Measurements from ENCODE around the gene PRKCQ.
A peak's percentile ranks its signal among the peaks of the same experiment; 100 is the strongest.
"Not testable (repeated sequence)": the region's sequence is repeated elsewhere in the genome, so short reads cannot be mapped to it uniquely, and the experiment has no call there.

Gene PRKCQ

DNA sequence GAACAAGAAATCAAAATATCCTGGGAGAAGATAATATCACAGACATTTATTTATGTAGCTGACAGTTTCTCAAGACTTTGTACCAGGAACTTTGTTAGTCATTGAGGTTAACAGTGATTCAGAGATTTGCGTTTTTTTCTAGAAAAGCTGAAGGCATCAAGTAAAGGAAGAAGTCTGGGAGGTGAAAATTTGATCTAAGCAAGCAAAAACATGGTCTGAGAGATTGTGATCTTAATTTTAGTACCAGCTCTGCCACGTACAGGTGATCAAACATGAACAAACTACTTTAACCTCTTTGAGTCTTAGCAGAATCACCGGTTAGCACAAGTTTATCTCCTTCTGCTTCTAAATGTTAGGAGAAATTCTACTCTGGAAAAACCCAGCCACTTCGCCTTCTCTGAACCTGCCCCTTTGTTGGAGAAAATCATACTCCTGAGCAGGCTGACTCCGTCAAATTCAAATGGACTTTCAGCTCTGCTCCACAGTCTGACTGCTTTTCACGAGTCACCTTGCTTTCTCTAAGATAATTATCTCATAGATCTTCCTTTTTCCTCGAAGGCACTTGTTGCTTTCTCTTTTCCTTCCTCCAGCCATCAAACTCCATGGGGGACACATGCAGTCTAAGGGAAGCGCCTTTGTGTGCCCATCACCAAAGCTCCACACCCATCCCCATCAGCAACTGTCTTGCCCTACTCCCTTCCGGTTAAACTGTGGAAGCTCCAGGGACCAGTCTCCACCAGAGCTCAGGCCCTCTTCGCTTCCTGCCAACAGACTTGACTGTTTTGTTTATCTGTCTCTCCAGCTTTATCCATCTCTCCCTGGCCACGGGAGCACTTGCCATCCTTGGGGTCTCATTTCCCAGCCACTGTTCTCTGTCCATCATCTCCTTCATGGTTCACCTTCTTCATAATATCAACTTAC, 86.3 kb downstream of the PRKCQ start:
- no peak for DNase-seq

DNA sequence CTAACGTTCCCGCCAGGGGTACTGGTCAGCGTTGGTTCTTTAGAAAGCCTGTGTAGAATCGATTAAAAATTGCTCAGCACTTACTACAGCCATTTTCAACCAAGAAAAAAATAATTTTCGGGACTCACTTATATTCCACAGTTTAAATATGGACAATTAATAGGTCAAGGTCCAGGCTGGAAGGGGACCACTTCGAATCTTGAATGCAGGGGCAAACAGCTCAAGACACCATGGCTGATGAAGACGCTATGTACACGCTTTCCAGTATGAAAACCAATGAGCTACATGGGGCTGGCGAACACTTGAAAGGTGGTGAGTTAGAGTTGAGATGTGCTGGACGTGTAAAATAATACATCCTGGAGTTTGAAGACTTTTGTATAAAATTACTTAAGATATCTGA, 87.2 kb downstream of the PRKCQ start:
- DNase-seq: no peak

DNA sequence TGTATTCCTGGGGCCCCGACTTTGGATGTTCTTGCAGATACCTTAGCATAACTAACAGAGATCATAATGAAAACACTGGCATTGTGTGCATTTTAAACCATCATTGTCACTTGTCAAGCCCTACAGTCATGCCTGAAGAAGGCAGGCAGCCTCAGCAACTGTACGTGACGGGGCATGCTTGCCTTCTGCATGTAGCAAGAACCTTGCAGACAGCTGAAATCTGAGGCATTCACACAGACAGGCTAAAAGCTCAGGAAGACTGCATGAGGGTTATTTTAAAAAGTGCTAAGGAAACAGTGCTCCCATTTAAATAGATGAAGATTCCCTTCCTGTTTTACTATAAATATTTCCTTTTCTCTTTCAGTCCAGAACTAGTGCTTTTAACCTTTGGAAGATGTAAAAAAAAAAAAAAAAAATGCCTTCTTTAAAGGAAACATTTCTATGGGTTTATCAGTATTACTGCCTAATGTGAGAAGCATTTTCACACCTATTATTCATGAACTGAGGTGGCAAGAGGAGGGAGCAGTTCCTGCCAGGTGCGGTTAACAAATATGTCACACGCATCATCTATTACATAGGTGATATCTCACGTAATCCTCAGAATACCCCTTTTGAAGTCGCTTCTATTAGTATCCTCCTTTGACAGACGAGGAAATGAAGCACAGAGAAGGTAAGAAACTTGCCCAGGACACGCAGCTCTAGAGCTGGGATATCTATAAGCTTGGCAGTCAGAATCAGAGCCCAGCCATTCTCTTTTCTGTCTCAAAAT, 88.1 kb downstream of the PRKCQ start:
- peak in 1 of 56 donors; percentile 4 for DNase-seq

DNA sequence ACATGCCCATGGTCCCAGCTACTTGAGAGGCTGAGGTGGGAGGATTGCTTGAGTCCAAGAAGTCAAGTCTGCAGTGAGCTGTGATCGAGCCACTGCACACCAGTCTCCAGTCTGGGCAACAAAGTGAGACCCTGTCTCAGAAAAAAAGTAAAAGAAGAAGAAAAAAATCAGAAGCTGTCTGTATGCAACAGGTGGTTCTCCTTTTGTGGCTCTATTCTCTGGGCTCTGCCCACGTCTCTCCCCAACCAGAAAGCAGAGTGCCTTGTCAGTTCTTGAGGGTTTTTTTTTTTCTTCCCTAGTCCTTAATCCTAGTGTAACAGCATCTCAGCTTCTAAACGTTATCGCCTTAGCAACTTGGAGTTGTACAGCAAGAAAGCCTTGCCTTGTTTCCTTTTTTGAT, 89.5 kb downstream of the PRKCQ start:
- no peak for DNase-seq

DNA sequence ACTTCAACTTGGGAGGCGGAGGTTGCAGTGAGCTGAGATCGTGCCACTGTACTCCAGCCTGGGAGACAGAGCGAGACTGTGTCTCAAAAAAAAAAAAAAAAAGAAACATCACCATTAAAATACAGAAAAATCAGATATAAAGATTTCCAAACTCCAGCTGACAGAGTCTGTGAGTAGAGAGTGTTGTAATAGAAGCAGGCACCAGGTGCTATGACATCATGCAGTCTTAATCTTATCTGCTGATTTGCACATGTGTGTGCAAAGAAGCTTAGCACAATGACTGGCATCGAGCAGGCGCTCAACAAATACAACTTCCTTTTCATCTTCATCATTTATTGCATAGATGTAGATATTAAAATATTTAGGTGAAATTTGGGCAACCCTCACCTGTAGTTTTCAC, 92.2 kb downstream of the PRKCQ start:
- no peak for DNase-seq

DNA sequence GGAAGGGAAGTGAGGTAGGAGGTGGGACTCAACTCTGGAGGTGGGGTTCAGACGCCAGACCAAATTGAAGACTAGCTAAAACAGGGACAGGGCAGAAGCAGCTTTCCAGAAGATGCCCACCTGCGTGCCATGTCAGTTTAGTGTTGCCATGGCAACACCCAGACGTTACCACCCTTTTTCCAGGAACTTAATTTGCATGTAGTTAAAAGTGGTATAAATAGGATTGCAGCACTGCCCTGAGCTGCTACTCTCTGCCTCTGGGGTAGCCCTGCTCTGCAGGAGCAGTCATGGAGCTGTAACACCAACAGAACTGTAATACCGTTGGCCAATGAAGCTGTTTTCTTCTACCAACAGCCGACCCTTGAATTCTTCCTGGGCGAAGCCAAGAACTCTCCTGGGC, 93.8 kb downstream of the PRKCQ start:
- DNase-seq: no peak

DNA sequence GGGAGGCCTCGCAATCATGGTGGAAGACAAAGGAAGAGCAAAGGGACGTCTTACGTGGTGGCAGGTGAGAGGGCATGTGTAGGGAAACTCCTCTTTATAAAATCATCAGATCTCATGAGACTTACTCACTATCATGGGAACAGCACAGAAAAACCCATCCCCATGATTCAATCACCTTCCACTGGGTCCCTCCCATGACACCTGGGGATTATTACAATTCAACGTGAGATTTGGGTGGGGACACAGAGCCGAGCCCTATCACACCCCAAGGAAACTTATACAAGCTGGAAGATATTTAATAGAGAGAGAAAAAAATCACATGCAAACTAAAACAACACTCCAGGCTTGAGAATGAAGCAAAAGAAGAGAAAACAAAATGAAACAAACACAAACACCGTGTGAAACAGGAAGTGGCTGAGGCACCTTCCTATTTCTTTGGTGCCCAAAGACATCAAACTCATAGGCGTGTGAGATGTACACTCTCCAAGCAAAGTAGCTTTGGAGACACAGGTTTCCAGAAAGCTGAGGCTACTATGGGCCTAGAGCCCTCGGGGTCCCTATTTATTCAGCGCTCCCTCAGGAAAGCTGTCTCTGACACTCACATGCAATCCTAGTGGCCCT, 97.2 kb downstream of the PRKCQ start:
- no peak for DNase-seq

DNA sequence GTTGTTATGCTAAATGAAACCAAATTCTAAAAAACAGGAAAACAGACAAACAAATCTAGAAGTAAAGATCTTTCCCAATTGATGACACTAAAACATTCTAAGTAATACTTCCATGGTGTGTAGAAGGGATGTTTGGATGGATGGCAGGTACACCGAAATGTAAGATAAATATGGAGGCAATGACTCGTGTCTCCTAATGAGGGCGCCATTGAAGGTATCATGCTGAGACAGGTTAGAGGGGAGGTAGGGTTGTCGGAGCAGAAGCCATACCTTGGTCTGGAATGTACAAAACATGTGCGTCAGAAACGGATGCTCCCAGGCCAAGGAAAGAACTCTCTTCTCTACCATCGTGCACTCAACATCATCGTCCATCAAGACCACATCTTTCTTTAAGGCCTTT, 101.4 kb downstream of the PRKCQ start:
- no peak for DNase-seq

DNA sequence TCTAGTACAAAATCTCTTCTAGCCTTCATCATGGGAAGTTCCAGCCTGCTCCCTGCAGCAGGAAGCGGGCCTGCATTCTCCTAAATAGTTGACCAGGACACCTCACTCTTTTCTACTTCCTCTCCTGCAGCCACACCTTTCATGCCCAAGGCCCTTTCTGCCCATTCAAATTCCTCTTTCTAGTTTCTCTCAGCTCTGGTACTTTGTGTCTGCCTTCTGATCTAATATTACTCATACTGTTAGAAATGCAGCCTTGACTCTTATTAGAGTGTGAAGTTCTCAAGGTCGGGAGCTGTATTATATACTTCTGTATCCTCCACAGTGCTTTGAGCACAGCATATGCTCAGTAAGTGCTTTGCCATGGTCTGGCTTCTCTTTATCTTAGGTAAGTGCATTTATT, 103.1 kb downstream of the PRKCQ start:
- DNase-seq: no peak

DNA sequence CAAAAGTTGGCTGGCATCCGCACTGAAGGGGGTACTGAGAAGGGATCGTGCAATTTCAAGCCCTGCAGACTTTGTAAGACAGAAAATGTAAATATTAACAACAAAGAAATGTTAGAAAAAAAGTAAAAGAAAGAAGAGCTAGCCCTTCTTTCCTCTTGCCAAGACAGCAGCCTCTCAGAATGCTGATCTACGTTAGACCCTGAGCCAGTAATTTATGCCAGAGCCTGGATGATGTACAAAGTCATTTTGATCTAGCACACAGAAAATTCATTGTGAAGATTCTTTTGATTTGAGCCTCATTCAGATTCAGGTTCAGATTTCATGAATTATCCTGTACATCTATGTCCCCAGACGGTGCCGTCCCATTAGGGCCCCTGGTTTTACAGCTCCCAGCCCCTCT, 105.2 kb downstream of the PRKCQ start:
- DNase-seq: no peak

DNA sequence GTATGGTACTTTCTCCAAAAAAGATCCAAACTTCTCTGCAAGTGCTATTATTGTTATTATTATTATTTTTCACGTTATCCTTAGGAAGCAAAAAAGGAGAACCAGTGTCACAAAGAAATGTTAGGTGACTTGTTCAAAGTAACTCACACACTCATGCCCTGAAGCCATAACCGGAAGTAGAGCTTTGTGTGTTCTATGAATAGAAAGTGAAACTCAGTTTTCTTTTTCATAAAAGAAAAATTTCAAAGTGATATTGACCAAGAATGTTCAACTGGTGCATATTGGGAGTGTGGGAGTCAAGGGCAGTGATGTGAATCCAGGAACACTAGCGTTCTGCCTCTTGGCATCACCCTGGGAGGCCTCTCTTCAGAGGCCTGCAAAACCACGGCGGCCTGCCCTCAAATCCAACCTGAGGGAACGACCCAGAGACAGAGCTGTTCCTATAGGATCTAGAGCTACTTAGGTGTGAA, 106.1 kb downstream of the PRKCQ start:
- DNase-seq: no peak

DNA sequence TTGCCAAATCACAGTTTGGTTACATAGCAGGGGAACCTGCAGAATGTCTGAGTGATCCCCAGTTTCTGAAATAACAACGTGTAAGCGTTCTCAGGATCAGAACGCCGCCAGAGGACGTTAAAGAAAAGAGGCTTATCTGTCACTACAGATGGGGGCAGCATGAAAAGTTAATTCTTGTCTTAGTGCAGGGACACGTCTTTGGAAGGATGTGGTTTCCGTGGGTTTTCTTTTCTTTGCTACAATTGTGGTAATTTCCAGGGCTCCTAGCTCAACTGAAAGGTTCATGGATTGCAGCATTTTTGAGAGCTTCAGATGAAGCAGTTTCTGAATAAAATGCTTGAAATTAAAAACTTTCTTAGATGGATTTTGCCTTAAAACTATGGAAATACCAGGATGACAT, 106.6 kb downstream of the PRKCQ start:
- no peak for DNase-seq

DNA sequence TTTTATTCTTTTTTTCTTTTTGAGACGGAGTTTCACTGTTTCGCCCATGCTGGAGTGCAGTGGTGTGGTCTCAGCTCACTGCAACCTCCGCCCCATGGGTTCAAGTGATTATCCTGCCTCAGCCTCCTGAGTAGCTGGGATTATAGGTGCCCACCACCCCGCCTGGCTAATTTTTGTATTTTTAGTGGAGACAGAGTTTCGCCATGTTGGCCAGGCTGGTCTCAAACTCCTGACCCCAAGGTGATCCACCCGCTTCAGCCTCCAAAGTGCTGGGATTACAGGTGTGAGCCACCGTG, 107.4 kb downstream of the PRKCQ start:
- not testable (repeated sequence) for DNase-seq

DNA sequence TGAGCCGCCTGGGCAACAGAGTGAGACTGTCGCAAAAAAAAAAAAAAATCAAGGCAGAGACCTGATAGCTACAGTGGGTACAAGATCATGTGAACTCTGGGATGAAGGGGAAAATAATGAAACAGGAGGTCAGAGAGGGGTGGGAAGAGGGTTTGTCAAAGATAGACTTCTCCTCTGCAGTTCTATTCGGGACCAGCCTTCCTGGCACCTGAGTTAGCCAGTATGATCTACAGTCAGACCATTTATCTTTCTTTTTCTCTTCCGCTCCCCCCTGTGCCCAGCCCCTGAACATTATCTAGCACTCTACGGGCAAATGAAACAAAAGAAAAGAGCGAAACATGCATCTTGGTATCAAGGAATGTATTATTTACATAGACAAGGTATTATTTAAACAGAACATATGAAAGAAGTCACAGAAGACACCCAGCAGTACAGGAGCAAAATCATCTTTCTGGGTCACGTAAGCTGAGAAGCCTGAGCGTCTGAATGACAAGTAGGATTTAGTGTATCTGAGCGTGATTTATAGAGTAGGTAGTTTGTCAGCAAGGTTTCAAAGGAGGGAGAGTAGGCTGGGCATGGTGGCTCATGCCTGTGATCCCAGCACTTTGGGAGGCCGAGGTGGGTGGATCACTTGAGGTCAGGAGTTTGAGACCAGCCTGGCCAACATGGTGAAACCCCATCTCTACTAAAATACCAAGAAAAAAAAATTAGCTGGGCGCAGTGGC, 109.0 kb downstream of the PRKCQ start:
- no peak for DNase-seq

DNA sequence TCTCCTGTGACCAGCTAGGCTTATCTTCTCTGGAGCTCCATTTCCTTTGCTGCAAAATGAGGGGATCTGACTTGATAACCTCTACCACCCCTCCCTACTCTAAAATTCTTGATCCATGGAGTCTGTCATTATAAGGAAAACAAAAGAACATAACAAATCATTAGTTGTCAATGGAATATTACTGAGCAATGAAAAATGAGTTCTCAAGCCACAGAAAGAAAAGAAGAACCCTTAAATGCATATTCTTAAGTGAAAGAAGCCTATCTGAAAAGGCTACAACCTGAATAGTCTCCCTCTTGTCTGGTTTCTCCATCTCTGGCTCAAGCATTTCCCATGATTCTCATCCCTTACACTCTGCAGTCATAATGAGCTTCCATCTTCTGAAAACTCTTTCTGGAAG, 110.4 kb downstream of the PRKCQ start:
- DNase-seq: no peak

DNA sequence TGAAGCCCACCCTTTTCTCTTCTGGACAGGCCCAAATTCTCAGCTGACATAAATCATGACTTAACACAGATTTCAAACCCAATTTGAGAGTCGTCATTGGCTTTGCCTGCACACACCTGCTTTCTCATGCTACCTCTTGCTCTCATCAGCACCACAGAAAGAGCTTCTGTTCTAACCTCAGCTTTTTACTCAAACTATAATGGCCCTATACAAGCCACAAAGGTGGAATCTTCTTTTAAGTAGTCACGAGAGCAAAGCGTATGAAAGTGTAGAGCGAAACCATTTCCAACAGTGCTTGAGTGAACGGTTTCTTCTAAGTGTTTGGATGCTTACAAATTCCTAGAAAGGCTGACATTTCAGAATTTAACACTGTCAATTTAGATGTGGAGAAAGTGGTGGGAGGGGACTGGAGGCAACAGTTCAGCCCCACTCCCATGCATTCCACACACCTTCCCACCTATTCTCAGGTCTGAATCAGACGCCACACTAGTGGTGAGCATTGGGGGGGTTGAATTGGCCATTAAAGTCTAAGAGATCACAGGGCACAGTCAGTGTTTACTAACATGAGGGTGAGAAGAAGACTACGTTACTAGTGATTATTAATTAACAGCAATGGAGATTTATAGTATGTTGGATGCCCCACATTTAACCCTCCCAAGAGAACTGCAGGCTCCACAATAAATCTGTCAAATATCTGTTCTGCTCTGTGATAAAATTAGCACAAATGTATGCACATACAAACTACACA, 114.0 kb downstream of the PRKCQ start:
- no peak for DNase-seq

DNA sequence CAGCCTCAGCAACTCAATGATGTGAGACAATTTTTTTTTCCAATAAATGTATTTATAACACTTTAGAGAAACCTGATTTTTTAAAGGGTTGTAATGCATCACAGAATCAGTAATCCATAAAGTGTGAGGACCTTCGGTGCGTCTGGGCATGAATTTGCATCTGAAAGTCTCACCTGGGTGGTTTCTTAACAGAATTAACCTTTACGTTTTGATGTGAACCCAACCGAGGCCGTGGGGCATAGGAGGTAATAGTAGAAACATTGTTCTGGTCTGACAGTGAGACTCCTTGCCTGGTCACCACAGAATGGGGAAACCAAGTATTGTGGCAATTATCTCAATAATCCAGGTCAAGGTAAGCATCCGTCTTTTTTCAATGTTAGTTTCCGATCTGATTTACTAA, 114.6 kb downstream of the PRKCQ start:
- DNase-seq: no peak

DNA sequence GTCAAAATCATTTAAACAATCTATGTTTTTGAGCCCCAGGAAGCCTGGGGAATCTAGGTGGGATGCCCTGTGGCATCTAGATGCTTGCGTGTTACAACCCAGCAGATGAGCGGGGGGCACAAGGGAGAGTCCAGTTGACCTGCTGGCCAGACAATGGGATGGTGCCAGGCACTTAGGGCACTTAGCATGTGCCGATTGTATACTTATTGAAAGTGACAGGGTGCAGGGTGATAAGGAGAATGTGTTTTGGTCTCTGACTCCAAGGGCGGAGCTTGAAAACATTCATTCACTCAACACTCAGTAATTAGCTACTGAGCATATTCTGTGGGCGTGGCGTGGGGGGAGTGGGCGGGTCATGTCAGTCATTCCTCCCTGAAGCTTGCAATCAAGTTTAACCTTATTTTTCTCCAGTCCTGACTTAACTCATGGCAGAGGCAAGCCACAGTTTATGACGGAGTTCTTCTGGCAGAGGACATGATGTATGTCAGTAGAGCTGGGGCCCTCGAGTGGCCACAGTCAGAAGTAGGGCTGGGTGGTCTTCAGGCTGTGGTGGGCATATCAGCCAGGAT, 115.1 kb downstream of the PRKCQ start:
- DNase-seq: no peak

DNA sequence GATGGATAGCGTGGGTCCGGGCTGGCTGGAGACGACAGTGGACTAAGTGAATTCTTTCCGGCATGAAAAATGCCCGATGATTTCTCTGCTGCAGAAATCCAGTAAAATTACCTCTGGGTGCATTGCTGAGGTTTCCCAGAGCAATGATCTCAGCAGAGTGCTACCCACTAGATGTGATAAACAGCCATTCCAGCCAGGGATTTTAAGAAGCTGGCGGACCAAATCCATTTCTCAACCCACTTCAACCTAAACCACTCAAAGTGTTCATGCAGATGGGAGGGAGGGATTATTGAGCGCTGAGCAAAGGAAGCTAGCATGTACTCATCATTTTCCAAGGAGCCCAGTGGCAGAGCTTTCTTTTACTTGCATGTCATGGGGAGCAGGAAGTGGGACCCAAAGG, 116.7 kb downstream of the PRKCQ start:
- no peak for DNase-seq

DNA sequence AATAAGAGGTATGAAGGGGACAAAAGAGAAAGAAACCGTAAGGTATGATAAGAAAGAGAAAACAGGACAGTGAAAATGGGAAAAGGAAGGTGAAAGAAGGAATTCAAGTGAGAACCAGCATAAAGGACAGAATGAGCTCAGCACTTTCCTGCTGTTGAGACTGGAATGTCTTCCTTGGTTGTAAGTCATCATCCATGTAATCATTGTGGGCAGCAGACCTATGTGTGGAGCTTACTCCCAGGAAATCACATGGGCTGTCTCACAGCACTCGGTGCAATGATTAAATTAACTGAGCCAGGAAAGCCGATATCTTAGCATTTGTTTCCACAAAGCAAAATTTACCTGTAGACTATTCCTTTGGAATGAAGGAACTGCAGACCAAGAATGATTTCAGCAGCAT, 118.1 kb downstream of the PRKCQ start:
- no peak for DNase-seq
